HEK293T (cell line): Measurements from ENCODE around the gene SLC5A1.

Experiments
- ELF4 ChIP-seq: fragments of 450-650 bp; IDR thresholded peaks from 2 replicates; pipeline ENCODE4 v1.6.1; 2017; ENCODE audit warnings: antibody characterized with exemption
- FOXK2 ChIP-seq: fragments of 450-650 bp; IDR thresholded peaks from 2 replicates; pipeline ENCODE4 v1.6.1; 2016; ENCODE audit warnings: mild to moderate bottlenecking
- FOXM1 ChIP-seq: fragments of 450-650 bp; IDR thresholded peaks from 2 replicates; pipeline ENCODE4 v1.6.1; 2017; ENCODE audit warnings: mild to moderate bottlenecking, borderline replicate concordance
- L3MBTL2 ChIP-seq: fragments of 450-650 bp; conservative IDR thresholded peaks from 2 replicates; pipeline ENCODE4 v1.6.1; 2016; ENCODE audit warnings: mild to moderate bottlenecking
- SUZ12 ChIP-seq: fragments of 450-650 bp; IDR thresholded peaks from 2 replicates; pipeline ENCODE4 v1.6.1; 2016; ENCODE audit warnings: mild to moderate bottlenecking
- TARDBP ChIP-seq: fragments of 450-650 bp; IDR thresholded peaks from 2 replicates; pipeline ENCODE4 v1.6.1; 2016

GRCh38 chr22:32082331-32082730 lies 39.3 kb downstream of the SLC5A1 start:
- TF ChIP-seq L3MBTL2, result no peak
- no peak for TF ChIP-seq FOXM1
- TF ChIP-seq SUZ12, result no peak
- TF ChIP-seq FOXK2, result no peak
- TF ChIP-seq TARDBP, result no peak
- no peak for TF ChIP-seq ELF4
